Measurements from ENCODE around the gene GNAT1. TPM values are rescaled to one million over a fixed set of nuclear protein-coding genes. Genes with fewer than 3 reads are reported as not detected.

The GNAT1 gene
- total RNA-seq, 1 experiment from 2014 or later = not detected

DNA sequence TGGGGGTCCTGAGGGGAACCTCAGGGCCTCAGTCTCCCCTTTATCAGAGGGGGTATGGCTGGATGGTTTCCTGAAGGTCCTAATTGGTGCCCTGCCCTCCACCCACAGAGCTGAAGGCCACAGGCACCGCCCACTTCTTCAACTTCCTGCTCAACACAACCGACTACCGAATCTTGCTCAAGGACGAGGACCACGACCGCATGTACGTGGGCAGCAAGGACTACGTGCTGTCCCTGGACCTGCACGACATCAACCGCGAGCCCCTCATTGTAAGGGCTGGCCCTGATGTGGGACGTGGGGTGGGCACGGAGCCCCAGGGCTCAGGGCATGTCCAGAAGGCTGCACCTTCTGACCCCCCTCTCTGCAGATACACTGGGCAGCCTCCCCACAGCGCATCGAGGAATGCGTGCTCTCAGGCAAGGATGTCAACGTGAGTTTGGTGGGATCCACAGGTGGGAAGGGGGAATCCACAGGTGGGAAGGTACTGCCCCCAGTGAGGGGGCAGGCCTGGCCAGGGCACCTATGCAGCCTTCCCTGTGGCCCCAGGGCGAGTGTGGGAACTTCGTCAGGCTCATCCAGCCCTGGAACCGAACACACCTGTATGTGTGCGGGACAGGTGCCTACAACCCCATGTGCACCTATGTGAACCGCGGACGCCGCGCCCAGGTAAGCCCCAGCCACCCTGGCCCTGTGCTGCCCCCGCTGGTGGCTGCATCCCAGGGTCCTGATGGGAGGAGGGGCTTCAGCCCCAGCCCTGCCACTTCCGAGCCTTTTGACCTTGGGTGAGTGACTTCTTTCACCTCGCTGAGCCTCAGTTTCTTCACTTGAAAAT is 17.5 kb upstream of the GNAT1 start:
- no peak overlapping the region for H3K9ac ChIP-seq (ENCODE audit: extremely low read depth, insufficient read length, low read length)
- peak; percentile 56 for TF ChIP-seq CTCF (conservative IDR thresholded peaks at IDR 0.05)
- H3K4ac ChIP-seq (ENCODE audit: low read depth, low read length) = no peak overlapping the region
- H4K20me1 ChIP-seq (ENCODE audit: control insufficient read depth, insufficient read depth, insufficient read length) = no peaks in the 10 kb centered on the region
- no peak for DNase-seq
- Mint-ChIP-seq H3K27ac (peak overlapping the region; percentile 56 to 94 (median 81); a peak in 3 of 7 replicates), H3K9me3 (no peaks in the 10 kb centered on the region), H3K27me3 (ENCODE audit: low read depth) (no peaks in the 10 kb centered on the region), H3K4me3 (no peak overlapping the region), H3K4me1 (peaks cover 7 to 13% of the 10 kb centered on the region in 2 experiments), H3K36me3 (ENCODE audit: insufficient read depth in 1 of 3, low read depth in 3 of 3) (peaks cover 13 to 39% (median 18%) of the 10 kb centered on the region in 3 experiments; a peak in 6 of 7 replicates)
- H2BK12ac ChIP-seq (ENCODE audit: insufficient read length, low read depth, low read length) = no peak overlapping the region
- no peaks in the 10 kb centered on the region for H3K23me2 ChIP-seq (ENCODE audit: insufficient read length, low read depth, low read length, poor library complexity, severe bottlenecking)
- H2BK15ac ChIP-seq (ENCODE audit: low read depth, low read length) = no peak overlapping the region
- no peak overlapping the region for H2BK20ac ChIP-seq (ENCODE audit: low read depth, low read length, poor library complexity, severe bottlenecking)
- H3K14ac ChIP-seq (ENCODE audit: insufficient read depth, low read length) = no peak overlapping the region
- H3K4me1 ChIP-seq (ENCODE audit: insufficient read depth, low read length) = no peaks in the 10 kb centered on the region
- H3K4me2 ChIP-seq (ENCODE audit: insufficient read depth, insufficient read length, low read length) = no peak overlapping the region
- no peak overlapping the region for H2AK5ac ChIP-seq (ENCODE audit: insufficient read length, low read length)
- H3K79me1 ChIP-seq (ENCODE audit: insufficient read depth, low read depth, low read length, poor library complexity, severe bottlenecking) = no peaks in the 10 kb centered on the region
- no CpG with 5 or more reads among the region's 29 CpGs for WGBS (ENCODE audit: extremely low coverage, insufficient read length, low lambda C conversion rate)
- H4K5ac ChIP-seq (ENCODE audit: insufficient read length, low read depth, low read length) = no peak overlapping the region
- H2BK5ac ChIP-seq (ENCODE audit: insufficient read length, low read length) = no peak overlapping the region
- no peak overlapping the region for H3K27ac ChIP-seq (ENCODE audit: insufficient read length, low read depth, low read length)
- H3K18ac ChIP-seq (ENCODE audit: insufficient read length, low read depth, low read length) = no peak overlapping the region
- no peak overlapping the region for H4K91ac ChIP-seq (ENCODE audit: insufficient read length, low read depth, low read length)
- no peak overlapping the region for H3T11ph ChIP-seq (ENCODE audit: low read length)
- H3K56ac ChIP-seq (ENCODE audit: insufficient read length, low read depth, low read length) = no peak overlapping the region
- H3K23ac ChIP-seq (ENCODE audit: insufficient read length, low read depth, low read length) = no peak overlapping the region
- no peaks in the 10 kb centered on the region for H3K79me2 ChIP-seq (ENCODE audit: insufficient read depth, low read length)
- no peak overlapping the region for H4K8ac ChIP-seq (replicated peaks; ENCODE audit: insufficient read length, low read depth, low read length)
- H2BK120ac ChIP-seq (ENCODE audit: low read depth, low read length, poor library complexity, severe bottlenecking) = no peak overlapping the region
- H2AFZ ChIP-seq (ENCODE audit: low read length) = no peak overlapping the region
- no peaks in the 10 kb centered on the region for H3K27me3 ChIP-seq (ENCODE audit: insufficient read depth, low read length)
- H3K9me3 ChIP-seq (ENCODE audit: control insufficient read depth, low read depth, low read length) = no peaks in the 10 kb centered on the region
